ENCODE measurements around the gene IL15.
"Not testable (repeated sequence)": the region's sequence is repeated elsewhere in the genome, so short reads cannot be mapped to it uniquely, and the experiment has no call there.

The IL15 gene

GRCh38 chr4:141652161-141652778 lies 15.9 kb downstream of the IL15 start:
- DNase-seq: no peak

GRCh38 chr4:141654098-141654497 lies 17.7 kb downstream of the IL15 start:
- DNase-seq: no peak

GRCh38 chr4:141656031-141656430 lies 19.6 kb downstream of the IL15 start:
- DNase-seq: no peak

GRCh38 chr4:141657550-141658250 lies 21.3 kb downstream of the IL15 start:
- no peak for DNase-seq

GRCh38 chr4:141658309-141658708 lies 21.9 kb downstream of the IL15 start:
- no peak for DNase-seq

GRCh38 chr4:141659539-141659938 lies 23.2 kb downstream of the IL15 start:
- no peak for DNase-seq

GRCh38 chr4:141660880-141661279 lies 24.5 kb downstream of the IL15 start:
- DNase-seq: no peak

- DNase-seq: no peak
Observed at GRCh38 chr4:141668200-141668910, 32.0 kb downstream of the IL15 start.

GRCh38 chr4:141669501-141669900 lies 33.1 kb downstream of the IL15 start:
- DNase-seq: no peak

GRCh38 chr4:141675384-141675783 lies 39.0 kb downstream of the IL15 start:
- no peak for DNase-seq

GRCh38 chr4:141676087-141676670 lies 39.8 kb downstream of the IL15 start:
- DNase-seq: no peak

GRCh38 chr4:141680060-141680459 lies 43.7 kb downstream of the IL15 start:
- no peak for DNase-seq

GRCh38 chr4:141684785-141685184 lies 48.4 kb downstream of the IL15 start:
- DNase-seq: no peak

- DNase-seq: no peak
Observed at GRCh38 chr4:141686146-141686775, 49.9 kb downstream of the IL15 start.

- no peak for DNase-seq
Observed at GRCh38 chr4:141686879-141687278, 50.5 kb downstream of the IL15 start.

- not testable (repeated sequence) for DNase-seq
Observed at GRCh38 chr4:141689726-141690296, 53.4 kb downstream of the IL15 start.

- DNase-seq: not testable (repeated sequence)
Observed at GRCh38 chr4:141691247-141691646, 54.9 kb downstream of the IL15 start.

GRCh38 chr4:141692081-141692480 lies 55.7 kb downstream of the IL15 start:
- DNase-seq: no peak

GRCh38 chr4:141697116-141697515 lies 60.7 kb downstream of the IL15 start:
- no peak for DNase-seq

- DNase-seq: no peak
Observed at GRCh38 chr4:141702472-141703182, 66.2 kb downstream of the IL15 start.

GRCh38 chr4:141703497-141703896 lies 67.1 kb downstream of the IL15 start:
- no peak for DNase-seq

GRCh38 chr4:141705048-141705746 lies 68.8 kb downstream of the IL15 start:
- DNase-seq: no peak
